GM12878 (cell line): Measurements from ENCODE around the gene CBARP. TPM values are rescaled to one million over a fixed set of nuclear protein-coding genes. Genes with fewer than 3 reads are reported as not detected.

Experiments used
- BMI1 ChIP-seq: fragments of 450-650 bp; IDR thresholded peaks from 2 replicates; pipeline ENCODE4 v1.6.1; 2016; ENCODE audit warnings: mild to moderate bottlenecking, moderate library complexity, borderline replicate concordance
- CBX5 ChIP-seq: sonication (generic); IDR thresholded peaks from 2 replicates; pipeline ENCODE4 v1.6.1; 2016; ENCODE audit warnings: low read depth, moderate library complexity, mild to moderate bottlenecking, inconsistent platforms
- CREB1 ChIP-seq: IDR thresholded peaks from 2 replicates; pipeline ENCODE4 v1.6.1; 2012; ENCODE audit warnings: low read depth, mild to moderate bottlenecking, inconsistent platforms
- E2F4 ChIP-seq: IDR thresholded peaks from 2 replicates; pipeline ENCODE4 v1.6.1; 2012; ENCODE audit warnings: low read depth, low read length, improper control_type of control experiment
- EGR1 ChIP-seq, 2 experiments: IDR thresholded peaks; 1 replicate in 1 of 2; 2 replicates in 1 of 2; pipeline ENCODE4 v1.6.1; 2011 to 2012; ENCODE audit warnings: low read depth in 2 of 2, low read length in 2 of 2, borderline replicate concordance in 1 of 2, mild to moderate bottlenecking in 1 of 2, moderate library complexity in 1 of 2
- KDM1A ChIP-seq: fragments of 200-600 bp; sonication (generic); IDR thresholded peaks from 2 replicates; pipeline ENCODE4 v1.6.1; 2016; ENCODE audit warnings: borderline replicate concordance
- NFIC ChIP-seq: IDR thresholded peaks from 2 replicates; pipeline ENCODE4 v1.6.1; 2012; ENCODE audit warnings: low read depth, mild to moderate bottlenecking, inconsistent platforms, low read length, moderate library complexity
- RUNX3 ChIP-seq: IDR thresholded peaks from 2 replicates; pipeline ENCODE4 v1.6.1; 2012; ENCODE audit warnings: low read length, inconsistent platforms
- STAT1 ChIP-seq: fragments of 450-650 bp; conservative IDR thresholded peaks from 2 replicates; pipeline ENCODE4 v1.6.1; 2014; ENCODE audit warnings: antibody characterized with exemption, mild to moderate bottlenecking
- ZSCAN29 ChIP-seq: fragments of 450-650 bp; IDR thresholded peaks from 2 replicates; pipeline ENCODE4 v1.6.1; 2017; ENCODE audit warnings: mild to moderate bottlenecking, moderate library complexity
- polyA plus RNA-seq, 11 experiments: library from polyadenylated mRNA; depleted of rRNA in 4 of 11; unstranded in 6 of 11; stranded (reverse) in 5 of 11; fragments of >200 nt; fragmentation: Nextera tagmentation in 4 of 11; fragmentation: Illumina TruSeq in 1 of 11; extraction: Ambion mirVana in 4 of 11; extraction: Trizol in 1 of 11; gene quantifications; 1 replicate in 1 of 11; 2 replicates in 10 of 11; pipeline versions ENCODE4 v1.2.1 to v1.2.3, GENCODE V29; 2011 to 2016; ENCODE audit warnings: inconsistent platforms in 2 of 11, missing spikeins in 2 of 11, low read depth in 1 of 11
- total RNA-seq, 4 experiments: library from RNA; depleted of rRNA in 3 of 4; stranded (reverse); fragments of >200 nt in 3 of 4; fragmentation: Illumina TruSeq in 1 of 4; extraction: Trizol in 1 of 4; gene quantifications; 2 replicates each; pipeline versions ENCODE4 v1.2.1 to v1.2.3, GENCODE V29; 2013 to 2021
- TF ChIP-seq, protein P1 (sequence below): fragments of 450-650 bp; conservative IDR thresholded peaks from 2 replicates; pipeline ENCODE4 v1.6.1; 2017; ENCODE audit warnings: mild to moderate bottlenecking, moderate library complexity
- TF ChIP-seq, protein P2 (sequence below): fragments of 450-650 bp; IDR thresholded peaks from 2 replicates; pipeline ENCODE4 v1.6.1; 2014; ENCODE audit warnings: mild to moderate bottlenecking
- TF ChIP-seq, protein P3 (sequence below): fragments of 450-650 bp; IDR thresholded peaks from 2 replicates; pipeline ENCODE4 v1.6.1; 2017; ENCODE audit warnings: mild to moderate bottlenecking, moderate library complexity
- TF ChIP-seq, protein P4 (sequence below): fragments of 450-650 bp; IDR thresholded peaks from 2 replicates; pipeline ENCODE4 v1.6.1; 2018; ENCODE audit warnings: borderline replicate concordance, mild to moderate bottlenecking; ENCODE audit not compliant: partially characterized antibody
- TF ChIP-seq, protein P5 (sequence below): fragments of 450-650 bp; IDR thresholded peaks from 2 replicates; pipeline ENCODE4 v1.6.1; 2017; ENCODE audit warnings: mild to moderate bottlenecking, low read depth, inconsistent platforms; ENCODE audit not compliant: poor library complexity, severe bottlenecking

Gene CBARP
- total and polyA plus RNA-seq, 10 of the 15 experiments (the other 5 are each of a cell fraction or from before 2014, with no cell fraction given) = 0.04 to 0.59 (median 0.18) TPM; not detected in 3

GRCh38 chr19:1275260-1275975, 37.6 kb upstream of the CBARP start, which contains the start of gene FAM174C (continued):
- TF ChIP-seq, protein P1, sequence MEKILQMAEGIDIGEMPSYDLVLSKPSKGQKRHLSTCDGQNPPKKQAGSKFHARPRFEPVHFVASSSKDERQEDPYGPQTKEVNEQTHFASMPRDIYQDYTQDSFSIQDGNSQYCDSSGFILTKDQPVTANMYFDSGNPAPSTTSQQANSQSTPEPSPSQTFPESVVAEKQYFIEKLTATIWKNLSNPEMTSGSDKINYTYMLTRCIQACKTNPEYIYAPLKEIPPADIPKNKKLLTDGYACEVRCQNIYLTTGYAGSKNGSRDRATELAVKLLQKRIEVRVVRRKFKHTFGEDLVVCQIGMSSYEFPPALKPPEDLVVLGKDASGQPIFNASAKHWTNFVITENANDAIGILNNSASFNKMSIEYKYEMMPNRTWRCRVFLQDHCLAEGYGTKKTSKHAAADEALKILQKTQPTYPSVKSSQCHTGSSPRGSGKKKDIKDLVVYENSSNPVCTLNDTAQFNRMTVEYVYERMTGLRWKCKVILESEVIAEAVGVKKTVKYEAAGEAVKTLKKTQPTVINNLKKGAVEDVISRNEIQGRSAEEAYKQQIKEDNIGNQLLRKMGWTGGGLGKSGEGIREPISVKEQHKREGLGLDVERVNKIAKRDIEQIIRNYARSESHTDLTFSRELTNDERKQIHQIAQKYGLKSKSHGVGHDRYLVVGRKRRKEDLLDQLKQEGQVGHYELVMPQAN = peak; percentile 98
- TF ChIP-seq BMI1 (no peak), EGR1 (IDR thresholded peaks at IDR 0.05; ENCODE audit: borderline replicate concordance in 1 of 2, low read depth in 2 of 2, low read length in 2 of 2) (peak; percentile 60 to 99), E2F4 (no peak), KDM1A (no peak), NFIC (no peak), RUNX3 (peak; percentile 47; the same call in 1 of the 2 replicates), STAT1 (no peak), CBX5 (no peak), CREB1 (peak; percentile 93), ZSCAN29 (peak; percentile 64; the same call in 1 of the 2 replicates)
- TF ChIP-seq, protein P2, sequence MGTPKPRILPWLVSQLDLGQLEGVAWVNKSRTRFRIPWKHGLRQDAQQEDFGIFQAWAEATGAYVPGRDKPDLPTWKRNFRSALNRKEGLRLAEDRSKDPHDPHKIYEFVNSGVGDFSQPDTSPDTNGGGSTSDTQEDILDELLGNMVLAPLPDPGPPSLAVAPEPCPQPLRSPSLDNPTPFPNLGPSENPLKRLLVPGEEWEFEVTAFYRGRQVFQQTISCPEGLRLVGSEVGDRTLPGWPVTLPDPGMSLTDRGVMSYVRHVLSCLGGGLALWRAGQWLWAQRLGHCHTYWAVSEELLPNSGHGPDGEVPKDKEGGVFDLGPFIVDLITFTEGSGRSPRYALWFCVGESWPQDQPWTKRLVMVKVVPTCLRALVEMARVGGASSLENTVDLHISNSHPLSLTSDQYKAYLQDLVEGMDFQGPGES = peak; percentile 16; the same call in 1 of the 2 replicates
- TF ChIP-seq, protein P3, sequence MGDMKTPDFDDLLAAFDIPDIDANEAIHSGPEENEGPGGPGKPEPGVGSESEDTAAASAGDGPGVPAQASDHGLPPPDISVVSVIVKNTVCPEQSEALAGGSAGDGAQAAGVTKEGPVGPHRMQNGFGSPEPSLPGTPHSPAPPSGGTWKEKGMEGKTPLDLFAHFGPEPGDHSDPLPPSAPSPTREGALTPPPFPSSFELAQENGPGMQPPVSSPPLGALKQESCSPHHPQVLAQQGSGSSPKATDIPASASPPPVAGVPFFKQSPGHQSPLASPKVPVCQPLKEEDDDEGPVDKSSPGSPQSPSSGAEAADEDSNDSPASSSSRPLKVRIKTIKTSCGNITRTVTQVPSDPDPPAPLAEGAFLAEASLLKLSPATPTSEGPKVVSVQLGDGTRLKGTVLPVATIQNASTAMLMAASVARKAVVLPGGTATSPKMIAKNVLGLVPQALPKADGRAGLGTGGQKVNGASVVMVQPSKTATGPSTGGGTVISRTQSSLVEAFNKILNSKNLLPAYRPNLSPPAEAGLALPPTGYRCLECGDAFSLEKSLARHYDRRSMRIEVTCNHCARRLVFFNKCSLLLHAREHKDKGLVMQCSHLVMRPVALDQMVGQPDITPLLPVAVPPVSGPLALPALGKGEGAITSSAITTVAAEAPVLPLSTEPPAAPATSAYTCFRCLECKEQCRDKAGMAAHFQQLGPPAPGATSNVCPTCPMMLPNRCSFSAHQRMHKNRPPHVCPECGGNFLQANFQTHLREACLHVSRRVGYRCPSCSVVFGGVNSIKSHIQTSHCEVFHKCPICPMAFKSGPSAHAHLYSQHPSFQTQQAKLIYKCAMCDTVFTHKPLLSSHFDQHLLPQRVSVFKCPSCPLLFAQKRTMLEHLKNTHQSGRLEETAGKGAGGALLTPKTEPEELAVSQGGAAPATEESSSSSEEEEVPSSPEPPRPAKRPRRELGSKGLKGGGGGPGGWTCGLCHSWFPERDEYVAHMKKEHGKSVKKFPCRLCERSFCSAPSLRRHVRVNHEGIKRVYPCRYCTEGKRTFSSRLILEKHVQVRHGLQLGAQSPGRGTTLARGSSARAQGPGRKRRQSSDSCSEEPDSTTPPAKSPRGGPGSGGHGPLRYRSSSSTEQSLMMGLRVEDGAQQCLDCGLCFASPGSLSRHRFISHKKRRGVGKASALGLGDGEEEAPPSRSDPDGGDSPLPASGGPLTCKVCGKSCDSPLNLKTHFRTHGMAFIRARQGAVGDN = peak; percentile 93
- TF ChIP-seq, protein P4, sequence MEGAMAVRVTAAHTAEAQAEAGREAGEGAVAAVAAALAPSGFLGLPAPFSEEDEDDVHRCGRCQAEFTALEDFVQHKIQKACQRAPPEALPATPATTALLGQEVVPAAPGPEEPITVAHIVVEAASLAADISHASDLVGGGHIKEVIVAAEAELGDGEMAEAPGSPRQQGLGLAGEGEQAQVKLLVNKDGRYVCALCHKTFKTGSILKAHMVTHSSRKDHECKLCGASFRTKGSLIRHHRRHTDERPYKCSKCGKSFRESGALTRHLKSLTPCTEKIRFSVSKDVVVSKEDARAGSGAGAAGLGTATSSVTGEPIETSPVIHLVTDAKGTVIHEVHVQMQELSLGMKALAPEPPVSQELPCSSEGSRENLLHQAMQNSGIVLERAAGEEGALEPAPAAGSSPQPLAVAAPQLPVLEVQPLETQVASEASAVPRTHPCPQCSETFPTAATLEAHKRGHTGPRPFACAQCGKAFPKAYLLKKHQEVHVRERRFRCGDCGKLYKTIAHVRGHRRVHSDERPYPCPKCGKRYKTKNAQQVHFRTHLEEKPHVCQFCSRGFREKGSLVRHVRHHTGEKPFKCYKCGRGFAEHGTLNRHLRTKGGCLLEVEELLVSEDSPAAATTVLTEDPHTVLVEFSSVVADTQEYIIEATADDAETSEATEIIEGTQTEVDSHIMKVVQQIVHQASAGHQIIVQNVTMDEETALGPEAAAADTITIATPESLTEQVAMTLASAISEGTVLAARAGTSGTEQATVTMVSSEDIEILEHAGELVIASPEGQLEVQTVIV = peak; percentile 16
- TF ChIP-seq, protein P5, sequence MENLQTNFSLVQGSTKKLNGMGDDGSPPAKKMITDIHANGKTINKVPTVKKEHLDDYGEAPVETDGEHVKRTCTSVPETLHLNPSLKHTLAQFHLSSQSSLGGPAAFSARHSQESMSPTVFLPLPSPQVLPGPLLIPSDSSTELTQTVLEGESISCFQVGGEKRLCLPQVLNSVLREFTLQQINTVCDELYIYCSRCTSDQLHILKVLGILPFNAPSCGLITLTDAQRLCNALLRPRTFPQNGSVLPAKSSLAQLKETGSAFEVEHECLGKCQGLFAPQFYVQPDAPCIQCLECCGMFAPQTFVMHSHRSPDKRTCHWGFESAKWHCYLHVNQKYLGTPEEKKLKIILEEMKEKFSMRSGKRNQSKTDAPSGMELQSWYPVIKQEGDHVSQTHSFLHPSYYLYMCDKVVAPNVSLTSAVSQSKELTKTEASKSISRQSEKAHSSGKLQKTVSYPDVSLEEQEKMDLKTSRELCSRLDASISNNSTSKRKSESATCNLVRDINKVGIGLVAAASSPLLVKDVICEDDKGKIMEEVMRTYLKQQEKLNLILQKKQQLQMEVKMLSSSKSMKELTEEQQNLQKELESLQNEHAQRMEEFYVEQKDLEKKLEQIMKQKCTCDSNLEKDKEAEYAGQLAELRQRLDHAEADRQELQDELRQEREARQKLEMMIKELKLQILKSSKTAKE = no peak
